Measurements from ENCODE around the gene ARL15.

Gene ARL15

DNA sequence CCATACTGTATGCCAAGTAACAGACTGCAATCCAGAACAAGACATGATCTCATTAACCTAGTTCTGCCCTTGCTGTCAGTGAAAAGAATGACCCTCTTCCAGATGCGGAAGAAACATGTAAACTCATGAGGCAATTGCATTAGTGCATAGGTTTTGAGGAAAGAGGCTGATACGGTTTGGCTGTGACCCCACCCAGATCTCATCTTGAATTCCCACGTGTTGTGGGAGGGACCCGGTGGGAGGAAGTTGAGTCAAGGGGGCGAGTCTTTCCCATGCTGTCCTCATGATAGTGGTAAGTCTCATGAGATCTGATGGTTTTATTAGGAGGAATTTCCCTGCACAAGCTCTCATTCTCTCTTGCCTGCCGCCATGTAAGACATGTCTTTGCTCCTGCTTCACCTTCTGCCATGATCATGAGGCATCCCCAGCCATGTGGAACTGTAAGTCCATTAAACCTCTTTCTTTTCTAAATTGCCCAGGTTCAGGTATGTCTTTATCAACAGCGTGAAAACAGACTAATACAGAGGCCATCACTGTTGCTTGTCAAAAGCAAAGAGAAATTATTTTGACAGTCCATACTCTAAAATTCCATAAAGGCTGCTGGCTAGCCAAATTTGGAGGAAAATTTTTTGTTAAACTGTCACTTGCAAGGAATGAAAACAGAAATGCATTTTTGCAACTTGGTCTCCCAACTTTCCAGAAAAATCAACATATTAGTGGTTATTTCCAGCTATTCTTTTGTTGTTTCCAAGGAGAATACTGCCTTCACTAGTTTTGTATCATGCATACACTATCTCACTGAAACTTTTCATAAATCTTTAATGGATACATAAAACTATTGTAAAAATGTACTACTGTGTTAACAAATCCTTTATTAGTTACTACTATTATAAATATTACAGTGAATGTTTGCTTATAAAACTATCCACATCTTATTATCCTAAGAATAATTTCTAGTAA, 3.2 kb upstream of the ARL15 start:
- DNase-seq = no peak

DNA sequence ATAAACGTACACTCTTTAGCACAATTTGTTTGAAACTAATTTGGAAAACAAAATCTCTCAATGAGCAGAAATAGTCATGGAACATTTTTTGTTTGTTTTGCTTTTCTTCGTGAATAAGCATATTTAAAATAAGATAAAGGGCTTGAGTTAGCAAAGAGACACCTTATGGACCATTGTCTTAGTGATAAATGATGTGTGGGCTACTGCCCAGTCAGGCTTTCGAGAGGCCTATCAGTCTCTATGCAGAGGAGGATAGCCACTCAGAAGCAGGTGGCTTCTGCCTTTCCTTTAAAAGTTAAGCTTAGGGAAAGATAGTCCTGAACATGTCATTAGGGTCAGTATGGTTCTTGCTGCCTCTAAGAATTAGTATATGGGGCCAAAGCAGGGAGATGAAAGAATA, 2.1 kb upstream of the ARL15 start:
- no peak for DNase-seq

DNA sequence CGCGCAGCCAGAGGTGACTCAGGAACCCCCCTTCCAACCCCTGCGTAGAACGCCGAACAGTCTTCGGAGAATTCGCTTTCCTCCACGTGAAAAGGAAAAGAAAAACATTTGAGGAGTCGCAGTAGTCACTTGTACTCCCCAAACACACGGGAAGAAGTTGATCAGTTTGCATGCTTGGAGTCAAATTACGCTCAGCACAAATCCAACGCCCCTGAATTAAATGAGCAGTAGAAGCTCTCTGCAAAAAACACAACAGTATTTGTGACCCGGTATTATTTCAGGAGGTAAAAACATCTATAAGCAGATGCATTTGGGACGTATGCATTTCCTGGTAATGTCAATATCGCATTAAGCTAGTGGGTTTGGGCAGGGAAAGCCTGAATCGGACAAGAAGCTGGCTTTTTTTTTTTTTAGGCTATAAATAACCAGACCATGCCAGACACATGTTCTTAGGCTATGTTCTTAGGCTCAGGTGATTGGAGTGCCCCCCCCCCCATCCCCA, 854 bp upstream of the ARL15 start:
- DNase-seq = no peak

DNA sequence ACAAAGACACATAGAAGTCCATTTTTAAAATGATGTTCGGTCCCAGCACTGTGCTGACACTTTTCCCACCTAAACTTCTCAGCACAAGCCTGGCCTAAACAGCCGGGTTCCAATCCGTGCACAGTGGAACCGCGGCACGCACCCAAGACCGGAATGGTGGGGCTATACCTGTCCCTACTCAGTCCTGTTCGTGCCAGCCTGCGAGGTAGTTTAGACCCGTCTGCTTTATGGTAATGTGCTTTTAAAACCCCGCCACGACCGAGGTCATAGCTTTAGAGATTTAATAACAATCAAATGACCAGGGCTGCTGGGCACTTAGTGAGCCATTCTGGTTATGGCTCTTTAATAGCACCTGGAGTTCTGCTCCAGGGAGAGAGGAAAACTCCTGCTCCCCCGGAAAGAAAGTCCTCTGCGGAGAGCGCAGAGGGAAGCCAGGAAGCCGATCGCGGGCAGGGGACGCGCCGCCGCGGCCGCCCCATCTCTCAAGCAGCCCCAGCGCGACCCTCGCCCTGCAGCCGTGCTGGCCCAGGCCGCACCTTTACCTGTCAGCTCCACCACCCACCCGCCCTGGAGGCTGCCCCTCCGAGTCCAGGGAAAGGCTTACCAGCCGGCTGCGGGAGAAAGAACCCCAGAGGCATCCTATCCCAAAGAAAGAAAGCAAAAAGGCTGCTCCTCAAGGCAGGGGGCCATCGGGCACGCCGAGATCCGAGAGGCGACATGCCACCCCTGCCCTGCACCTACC, 511 bp downstream of the ARL15 start:
- peak; percentile 42 for DNase-seq

DNA sequence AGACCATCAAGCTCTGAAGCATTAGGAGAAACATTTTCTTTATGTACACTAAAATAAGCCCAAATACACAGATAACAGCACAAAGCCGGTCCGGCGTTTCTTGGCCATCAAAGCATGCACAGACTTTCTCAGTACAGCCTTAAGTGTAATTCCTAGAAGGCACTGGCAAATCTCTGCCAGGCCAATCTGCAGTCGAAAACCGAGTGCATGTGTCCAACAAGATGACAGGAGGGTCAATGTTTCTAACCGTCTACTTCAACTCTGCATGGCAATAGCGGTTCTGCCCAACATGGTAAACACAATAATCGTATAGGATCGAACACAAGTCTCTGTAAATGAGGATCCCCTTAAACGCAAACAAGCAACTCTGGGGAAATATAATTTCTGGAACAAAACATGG, 1.1 kb downstream of the ARL15 start:
- DNase-seq = no peak

DNA sequence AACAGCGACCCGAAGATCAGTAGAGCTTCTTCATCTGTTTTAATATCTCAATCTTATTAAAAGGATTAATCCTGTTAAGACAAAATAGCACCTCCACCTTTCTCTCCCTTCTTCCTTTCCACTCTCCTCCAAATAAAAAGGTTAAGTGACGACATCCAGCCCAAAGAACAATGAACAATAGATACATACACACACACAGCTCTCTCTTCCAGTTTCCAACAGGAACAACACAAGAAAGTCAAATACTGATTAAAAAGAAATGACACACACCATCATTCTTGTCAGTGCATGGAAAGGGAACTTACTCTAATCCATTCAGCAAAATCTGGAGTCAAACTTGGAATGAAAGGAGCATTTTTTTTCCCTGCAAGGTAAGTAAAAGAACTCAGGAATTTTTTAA, 2.8 kb downstream of the ARL15 start:
- DNase-seq = no peak

DNA sequence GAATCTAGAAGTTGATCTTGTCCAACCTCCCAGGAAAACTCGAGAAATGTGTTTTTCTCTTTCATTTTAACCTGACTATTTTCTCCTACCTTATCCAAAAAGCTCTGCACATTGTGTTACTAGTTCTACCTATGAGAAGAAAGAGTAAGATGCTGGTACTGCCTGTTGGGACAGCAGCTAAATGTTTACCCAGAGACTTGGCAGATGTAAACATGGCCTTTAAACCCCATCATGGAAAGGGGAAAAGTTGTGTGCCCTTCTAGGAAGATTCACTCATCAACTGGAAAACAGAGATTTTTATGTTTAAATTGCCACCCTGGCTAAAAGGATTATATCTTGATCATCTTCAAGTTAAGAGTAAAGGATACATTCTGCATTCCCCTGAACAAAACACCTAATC, 3.5 kb downstream of the ARL15 start:
- no peak for DNase-seq

DNA sequence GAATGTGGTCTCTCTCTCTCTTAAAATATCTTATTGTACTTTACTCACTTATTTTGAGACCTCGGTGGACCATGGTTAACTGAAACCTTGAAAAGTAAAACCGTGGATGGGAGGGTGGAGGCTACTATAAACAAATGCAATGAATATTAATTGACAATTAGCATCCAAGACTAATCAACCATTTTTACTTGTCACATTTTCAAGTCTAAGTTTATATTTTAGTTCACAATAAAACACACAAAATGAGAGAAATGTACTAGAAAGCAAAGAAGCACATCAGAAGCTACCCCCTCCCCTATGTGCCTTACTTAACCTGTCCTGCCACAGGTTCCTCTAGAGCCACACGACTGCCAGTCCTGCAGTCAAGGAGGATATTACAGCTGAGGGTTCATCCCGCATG, 4.6 kb downstream of the ARL15 start:
- DNase-seq = no peak

DNA sequence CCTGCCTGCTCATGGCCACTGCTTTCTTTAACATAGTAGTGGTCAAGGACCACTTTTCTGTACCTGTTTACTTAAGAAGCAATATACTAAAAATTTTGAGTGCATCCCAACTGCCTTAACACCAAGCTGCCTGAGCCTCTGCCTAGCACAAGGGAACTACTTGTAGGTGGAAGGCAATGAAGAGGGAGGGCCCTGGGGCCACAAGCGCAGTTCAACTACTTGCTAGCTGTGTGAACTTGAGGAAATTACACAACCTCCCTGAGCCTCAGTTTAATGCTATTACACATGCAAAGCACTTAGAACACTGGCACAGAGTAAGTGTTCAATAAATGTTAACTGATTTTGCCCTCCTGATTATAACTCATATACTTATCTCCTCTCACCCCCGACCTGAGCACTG, 6.3 kb downstream of the ARL15 start:
- no peak for DNase-seq

DNA sequence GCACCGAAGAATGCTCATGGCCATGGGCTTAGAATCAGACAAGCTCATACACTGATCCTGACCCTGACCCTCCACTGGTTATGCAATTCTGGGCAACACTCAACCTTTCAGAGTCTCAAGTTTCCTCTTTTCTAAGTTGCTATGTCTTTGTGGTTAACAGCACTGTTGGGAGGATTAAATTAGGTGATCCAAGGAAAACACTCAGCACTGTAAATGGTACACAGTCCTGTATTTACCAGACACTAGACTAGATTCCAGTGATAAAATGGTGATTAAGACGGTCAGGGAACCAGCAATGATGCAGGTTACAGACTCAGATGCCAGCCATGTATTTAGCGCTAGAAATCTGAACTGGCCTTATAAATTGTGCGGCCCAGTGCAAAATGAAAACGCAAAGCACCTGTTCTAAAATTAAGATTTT, 8.1 kb downstream of the ARL15 start:
- no peak for DNase-seq

DNA sequence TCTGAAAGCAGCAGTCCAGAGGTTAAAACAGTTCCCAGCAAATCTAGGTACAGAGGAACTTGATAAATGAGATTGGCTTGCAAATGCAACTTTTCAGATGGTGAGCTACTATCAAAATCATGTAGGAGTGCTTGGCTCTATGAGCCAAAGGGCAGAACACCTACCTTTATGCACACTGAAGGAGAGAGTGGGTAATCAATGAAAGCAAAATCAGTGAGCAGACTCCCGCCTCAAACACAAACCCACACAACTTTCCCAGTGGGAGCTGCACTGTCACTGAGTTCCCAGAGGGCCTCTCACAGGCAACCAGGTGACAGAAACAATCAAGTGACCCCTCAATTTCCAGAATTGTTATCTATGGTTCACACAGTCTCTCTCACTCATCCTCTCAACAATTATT, 8.5 kb downstream of the ARL15 start:
- DNase-seq = no peak

DNA sequence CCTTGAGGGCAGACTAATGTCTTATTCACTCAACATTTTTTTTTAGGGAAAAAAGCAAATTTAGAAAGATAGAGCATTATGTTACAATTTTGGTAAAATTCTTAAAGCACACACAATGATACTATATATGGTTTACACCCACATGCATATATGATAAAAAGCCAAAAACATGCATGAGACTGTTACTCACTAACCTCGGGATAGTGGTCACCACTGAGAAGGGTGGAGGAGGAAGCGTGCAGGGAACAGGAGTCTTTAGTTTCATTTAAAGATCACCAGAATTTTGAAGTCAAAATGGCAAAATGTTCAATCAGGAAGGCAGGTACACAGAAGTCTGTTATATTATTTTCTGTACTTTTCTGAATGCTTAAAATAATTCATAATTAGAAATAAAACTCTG, 9.2 kb downstream of the ARL15 start:
- no peak for DNase-seq

DNA sequence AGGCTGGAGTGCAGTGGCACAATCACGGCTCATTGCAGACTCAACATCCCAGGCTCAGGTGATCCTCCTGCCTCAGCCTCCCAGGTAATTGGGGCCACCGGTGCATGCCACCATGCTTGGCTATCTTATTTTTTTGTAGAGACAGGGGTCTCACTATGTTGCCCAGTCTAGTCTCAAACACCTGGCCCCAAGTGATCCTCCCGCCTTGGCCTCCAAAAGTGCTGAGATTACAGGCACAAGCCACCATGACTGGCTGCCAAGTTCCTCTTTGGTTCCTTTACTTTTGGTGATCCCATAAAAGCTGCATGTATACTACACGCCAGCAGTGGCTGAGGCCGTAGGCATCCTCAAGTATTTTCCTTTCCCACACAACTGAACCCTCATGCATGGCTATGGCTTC, 11.4 kb downstream of the ARL15 start:
- DNase-seq = no peak

DNA sequence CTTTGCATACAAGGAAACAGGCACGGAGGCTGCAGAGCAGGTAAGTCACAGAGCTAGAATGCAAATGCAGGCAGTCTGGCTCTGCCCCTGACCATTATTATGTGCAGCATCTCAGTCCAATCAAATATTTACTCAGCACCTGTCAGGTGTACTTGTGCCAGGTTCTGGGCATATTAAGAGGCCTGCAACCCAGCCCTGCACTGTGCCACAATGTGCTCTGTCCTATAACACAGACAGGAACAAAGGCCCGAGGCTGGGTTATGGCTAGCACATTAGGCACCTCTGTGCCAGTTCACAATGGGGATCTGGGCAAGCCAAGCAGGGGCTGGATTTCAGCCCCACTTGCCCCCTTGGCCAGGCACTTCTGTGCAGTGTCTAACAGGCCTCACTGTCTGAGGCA, 14.0 kb downstream of the ARL15 start:
- no peak for DNase-seq

DNA sequence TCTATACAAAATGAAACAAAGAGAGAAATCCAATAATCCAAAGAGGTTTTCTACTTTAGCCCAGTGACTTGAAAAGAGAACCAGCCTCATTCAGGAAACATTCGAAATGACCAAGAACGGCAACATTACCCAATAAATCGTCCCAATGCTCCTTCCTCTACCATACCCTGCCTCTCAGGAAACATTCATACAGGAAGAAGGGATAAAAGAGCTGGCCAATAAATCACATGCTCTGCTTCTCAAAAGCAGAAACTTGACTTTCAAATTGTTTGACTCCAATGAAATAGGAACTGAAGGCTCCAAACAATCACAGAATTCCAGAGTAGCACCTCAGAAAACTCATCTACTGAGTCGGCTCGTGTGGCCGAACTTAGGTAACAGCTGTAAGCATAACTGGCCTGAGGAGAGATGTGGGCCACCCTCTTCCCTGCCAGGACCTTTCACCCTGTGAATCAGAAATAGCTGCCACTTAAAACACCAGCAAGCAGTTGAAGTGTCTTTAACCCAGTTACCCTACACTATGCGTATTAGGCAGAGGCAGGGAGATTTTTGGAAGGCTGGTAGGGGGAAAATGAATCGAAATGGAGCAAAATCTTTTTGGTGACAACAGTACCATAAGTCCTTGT, 14.6 kb downstream of the ARL15 start:
- DNase-seq = no peak

DNA sequence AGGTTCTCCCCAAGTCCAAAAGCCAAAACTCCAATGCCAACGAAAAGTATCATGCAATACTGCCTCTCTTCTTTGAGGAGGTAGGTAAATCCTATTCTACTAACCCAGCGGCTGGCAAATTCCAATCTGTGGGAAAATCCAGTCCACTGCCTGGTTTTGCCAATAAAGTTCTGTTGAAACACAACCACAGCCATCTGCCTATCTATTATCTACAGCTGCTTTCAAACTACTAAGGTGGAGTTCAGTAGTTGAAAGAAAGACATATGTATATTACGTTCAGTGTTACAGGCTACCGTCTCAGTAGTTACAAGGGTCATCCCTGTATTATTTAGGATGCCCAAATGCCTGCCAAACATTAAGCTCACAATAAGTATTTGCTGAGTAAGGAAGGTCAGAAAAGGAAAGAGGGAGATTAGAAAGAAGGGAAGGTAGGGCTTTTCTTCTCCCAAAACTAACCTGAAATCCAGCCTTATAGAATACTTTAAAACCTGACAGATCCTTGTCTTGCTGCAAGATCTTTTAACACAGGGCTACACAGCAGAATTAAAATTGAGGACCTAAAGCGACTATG, 16.2 kb downstream of the ARL15 start:
- DNase-seq = no peak

DNA sequence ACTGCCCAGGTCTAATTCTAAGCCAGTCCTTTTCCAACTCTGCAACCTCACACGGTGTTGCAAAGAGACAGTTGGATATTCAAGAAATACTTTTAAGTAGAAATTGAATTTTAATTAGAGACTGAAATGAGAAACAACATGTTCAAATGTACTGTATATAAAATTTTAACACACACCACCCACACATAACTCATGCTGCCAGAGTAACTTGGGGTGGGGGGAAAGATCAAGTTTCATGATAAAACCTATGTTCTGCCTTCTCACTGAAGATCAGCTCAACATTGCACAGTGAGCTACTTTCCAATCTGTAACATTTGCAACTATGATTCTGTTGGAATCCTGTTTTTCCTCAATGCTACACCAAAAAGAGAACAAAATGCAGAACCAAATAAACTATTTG, 17.5 kb downstream of the ARL15 start:
- DNase-seq = no peak

DNA sequence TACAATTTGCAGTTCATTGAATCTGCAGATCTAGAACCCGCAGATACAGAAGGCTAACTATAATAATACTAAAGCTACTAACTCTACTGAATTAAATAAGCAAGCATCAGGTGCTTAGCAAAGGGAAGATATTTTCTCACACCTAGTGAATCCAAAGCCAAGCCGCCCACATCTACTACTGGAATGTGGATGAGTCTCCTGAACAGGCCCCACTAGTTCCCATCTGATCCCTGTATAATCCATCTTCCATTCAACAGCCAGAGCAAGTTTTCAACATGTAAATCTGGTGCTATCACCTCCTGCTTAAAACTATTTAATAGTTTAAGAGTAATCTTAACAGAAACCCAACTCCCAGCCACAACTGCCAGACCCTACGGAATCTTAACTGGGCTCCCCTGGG, 18.9 kb downstream of the ARL15 start:
- DNase-seq = no peak

DNA sequence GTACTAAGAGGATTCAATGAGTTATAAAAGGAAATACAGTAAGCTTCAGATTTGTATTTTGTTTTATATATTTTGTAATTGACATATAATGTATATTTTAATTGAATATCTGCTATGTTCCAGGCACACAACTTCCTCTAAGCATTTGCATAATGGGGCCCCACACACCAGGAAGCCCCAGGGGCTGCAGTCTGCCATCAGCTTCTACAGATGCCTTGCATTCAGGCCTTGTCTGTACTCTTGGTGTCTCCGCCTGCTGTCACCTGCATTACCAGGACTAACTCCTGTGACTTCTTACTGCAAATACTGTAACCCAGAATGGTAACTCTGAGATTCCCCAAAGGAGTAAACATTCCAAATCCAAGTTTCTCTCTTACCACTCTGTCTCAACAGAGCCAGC, 20.6 kb downstream of the ARL15 start:
- DNase-seq = no peak

DNA sequence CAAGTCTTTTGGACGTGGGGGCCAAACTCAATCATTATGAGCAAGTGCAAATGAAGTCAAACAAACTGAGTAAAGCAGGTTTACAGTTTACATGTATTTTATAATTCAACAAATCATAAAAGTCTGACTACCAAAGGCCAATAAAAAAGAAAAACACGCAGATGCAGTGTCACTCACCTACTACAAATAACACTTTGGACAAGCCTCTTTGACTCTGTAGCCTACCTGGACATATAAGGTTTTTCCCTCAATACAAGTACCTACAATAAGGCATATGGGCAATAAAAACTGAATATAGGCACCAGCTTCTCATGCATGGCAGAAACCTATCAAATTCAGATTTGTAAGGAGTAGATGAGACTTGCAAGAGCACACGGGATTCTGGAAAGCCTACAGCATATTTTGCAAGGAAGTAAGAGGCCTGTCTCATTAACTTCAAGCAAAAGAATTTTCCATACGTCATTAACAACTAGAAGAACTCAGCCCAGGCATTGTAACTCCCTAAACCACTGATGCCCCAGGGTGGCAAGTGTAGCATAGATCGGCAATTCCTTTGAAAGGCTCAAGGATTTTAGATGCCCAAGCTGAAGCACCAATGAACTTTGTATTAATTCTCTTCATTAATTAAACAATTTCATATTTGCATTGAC, 21.7 kb downstream of the ARL15 start:
- DNase-seq = no peak

DNA sequence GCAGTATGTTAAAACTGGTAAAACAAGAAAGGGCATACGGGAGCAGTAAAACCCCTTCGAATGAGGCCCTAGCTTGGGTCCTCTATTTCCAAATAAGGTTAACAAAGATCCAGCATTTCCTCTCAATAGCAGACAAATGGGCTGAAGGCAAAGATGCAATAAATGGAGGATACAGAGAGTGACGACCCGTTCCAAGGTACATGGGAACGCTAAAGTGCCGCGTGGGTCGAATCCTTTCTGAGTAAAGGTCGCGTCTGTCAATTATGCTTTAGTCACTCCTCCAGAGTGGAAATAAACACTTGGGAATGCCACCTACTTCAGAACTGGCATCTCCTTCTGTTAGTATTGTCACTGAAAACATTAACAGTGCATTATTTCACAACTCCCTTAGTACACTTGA, 24.7 kb downstream of the ARL15 start:
- DNase-seq = no peak

DNA sequence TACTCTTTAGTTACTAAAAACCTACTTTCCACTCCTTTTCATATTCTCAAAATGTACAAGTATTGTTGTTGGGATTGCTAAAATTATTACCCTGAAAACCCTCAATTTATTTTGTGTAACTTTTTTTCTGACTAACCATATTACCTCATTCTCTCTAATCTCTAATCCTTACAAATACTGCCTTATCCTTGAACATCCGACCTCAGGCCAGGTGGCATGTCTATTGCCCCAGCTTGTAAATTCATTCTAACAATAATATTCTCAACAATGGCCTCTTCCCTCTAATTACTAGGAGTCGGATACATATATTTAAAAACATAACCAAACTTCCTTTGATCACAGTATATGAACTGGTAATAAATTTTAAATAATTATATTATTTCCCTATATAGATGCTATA, 25.8 kb downstream of the ARL15 start:
- DNase-seq = no peak

DNA sequence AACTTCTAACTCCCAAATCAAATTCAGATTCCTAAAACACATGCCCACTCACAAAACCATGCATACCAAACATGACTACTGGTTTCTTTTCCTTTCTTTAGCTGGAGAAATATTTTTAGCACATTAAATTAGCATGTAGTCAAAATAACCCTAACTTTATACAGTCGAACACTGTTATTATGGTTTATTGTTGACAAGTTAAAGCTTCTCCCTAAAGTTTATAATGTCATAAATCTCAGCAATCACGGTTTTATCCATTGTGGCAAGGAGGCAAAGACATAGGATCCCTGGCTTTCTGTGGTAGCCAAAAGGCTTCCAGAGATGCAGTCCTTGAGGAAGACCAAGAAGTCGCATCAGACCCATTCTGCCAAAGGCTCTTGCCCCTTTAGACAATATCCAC, 27.5 kb downstream of the ARL15 start:
- no peak for DNase-seq
